Astrocyte of the spinal cord (primary cell): ENCODE results near the gene RASL11B.
"Not testable (repeated sequence)": the region's sequence is repeated elsewhere in the genome, so short reads cannot be mapped to it uniquely, and the experiment has no call there.

Experiments used
- DNase-seq: peaks from one replicate; pipeline ENCODE4 v3.0.0; 2011; ENCODE audit warnings: low read depth, low spot score
- H3K4me3 ChIP-seq: 2 replicates; pipeline ENCODE4 v1.5.1; 2011; ENCODE audit warnings: low read depth, mild to moderate bottlenecking, low read length, moderate library complexity
- in situ Hi-C: cut with HindIII; loops from 2 replicates; pipeline ENCODE4 v1.10.0; 2017; ENCODE audit warnings: low sequenced_read_pairs
- TF ChIP-seq, protein P1 (sequence below): IDR thresholded peaks from 2 replicates; pipeline ENCODE4 v1.5.1; 2012; ENCODE audit warnings: low read depth, mild to moderate bottlenecking, low read length, inconsistent platforms

RASL11B gene

GRCh38 chr4:52824603-52825459 is 37.3 kb upstream of the RASL11B start:
- DNase-seq = no peak

GRCh38 chr4:52825460-52826090 is 36.5 kb upstream of the RASL11B start:
- TF ChIP-seq, protein P1, sequence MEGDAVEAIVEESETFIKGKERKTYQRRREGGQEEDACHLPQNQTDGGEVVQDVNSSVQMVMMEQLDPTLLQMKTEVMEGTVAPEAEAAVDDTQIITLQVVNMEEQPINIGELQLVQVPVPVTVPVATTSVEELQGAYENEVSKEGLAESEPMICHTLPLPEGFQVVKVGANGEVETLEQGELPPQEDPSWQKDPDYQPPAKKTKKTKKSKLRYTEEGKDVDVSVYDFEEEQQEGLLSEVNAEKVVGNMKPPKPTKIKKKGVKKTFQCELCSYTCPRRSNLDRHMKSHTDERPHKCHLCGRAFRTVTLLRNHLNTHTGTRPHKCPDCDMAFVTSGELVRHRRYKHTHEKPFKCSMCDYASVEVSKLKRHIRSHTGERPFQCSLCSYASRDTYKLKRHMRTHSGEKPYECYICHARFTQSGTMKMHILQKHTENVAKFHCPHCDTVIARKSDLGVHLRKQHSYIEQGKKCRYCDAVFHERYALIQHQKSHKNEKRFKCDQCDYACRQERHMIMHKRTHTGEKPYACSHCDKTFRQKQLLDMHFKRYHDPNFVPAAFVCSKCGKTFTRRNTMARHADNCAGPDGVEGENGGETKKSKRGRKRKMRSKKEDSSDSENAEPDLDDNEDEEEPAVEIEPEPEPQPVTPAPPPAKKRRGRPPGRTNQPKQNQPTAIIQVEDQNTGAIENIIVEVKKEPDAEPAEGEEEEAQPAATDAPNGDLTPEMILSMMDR = no peak
- in situ Hi-C loops = no loop called here
- no peak for DNase-seq
- H3K4me3 ChIP-seq = no peak overlapping the region

More at GRCh38 chr4:52824603-52825459, 37.3 kb upstream of the RASL11B start:
- in situ Hi-C loops = no loop called here
- H3K4me3 ChIP-seq = no peak overlapping the region
- TF ChIP-seq, protein P1 = no peak

DNA sequence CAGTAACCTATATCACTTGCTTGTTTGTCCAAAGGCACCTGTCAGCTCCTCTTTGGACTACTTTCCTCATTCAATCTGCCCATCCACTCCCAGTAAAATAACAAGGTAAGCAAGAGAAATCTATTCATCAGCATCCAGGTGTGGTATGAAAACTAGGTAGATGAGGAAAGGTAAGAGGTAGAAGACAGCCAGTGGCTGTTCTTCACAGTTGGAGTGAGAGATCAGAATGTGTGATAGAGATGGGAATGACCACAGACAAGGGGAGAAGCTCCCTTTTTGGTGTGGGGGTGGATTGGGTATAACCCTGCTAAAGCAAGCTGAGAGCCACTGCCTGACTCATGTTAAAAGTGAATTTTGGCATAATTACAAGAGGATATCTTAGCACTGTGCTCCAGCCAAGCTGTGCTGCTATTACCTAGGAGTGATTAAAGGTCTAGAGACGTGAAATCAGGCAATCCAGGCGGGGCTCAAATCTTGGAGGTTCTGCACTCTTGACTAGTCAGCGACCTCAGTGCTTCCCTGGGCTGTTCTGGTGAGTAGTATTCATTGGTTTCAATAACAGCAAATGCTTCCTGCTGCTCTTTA is 28.1 kb upstream of the RASL11B start:
- in situ Hi-C loops = no loop called here
- DNase-seq = no peak
- TF ChIP-seq, protein P1 = no peak
- no peak overlapping the region for H3K4me3 ChIP-seq

- H3K4me3 ChIP-seq, DNase-seq, in situ Hi-C loops: not testable (repeated sequence)
Measured at GRCh38 chr4:52834641-52835456, 27.3 kb upstream of the RASL11B start.

DNA sequence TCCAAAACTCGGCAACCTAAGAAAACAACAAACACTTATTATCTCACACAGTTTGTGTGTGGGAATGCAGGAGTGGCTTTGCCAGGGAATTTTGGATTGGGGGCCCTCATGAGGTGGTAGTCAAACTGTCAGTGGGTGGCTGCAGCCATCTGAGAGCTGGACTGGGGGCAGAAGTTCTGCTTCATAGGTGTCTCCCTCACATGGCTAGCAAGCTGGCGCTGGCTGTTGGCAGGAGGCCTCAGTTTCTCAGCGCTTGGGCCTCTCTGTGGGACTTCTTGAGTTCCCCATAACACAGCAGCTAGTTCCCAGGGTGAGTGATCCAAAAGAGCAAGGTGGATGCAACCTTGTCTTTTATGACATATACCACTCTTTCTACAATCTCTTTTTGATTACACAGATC is 26.0 kb upstream of the RASL11B start:
- in situ Hi-C loops = no loop called here
- TF ChIP-seq, protein P1 = no peak
- no peak overlapping the region for H3K4me3 ChIP-seq
- no peak for DNase-seq

DNA sequence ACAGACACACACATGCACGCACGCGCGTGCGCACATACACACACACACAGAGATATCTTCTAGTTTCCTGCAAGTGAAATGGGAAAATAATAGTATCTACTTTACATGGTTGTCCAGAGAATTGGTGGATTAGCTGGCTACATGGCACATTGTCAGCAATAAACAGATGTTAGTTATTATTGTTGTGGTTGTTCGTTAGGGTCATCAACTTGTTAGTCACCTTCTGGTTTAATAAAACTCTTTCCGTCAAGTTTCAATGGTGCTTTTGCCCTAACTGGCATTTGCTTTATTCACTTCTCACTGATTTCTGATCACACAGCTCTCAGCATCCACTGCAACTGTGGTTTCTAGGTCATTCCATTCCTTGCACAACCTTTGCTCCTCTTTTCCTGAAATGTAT is 25.4 kb upstream of the RASL11B start:
- no peak for DNase-seq
- H3K4me3 ChIP-seq = no peak overlapping the region
- TF ChIP-seq, protein P1 = no peak
- in situ Hi-C loops = no loop called here
